ENCODE results near the gene CNIH2. TPM values are rescaled to one million over a fixed set of nuclear protein-coding genes. Genes with fewer than 3 reads are reported as not detected.

CNIH2 gene
- total and polyA plus RNA-seq, 2 of the 8 experiments (the other 6 are each of a cell fraction or from before 2014, with no cell fraction given) = 12.5 to 15.8 TPM

DNA sequence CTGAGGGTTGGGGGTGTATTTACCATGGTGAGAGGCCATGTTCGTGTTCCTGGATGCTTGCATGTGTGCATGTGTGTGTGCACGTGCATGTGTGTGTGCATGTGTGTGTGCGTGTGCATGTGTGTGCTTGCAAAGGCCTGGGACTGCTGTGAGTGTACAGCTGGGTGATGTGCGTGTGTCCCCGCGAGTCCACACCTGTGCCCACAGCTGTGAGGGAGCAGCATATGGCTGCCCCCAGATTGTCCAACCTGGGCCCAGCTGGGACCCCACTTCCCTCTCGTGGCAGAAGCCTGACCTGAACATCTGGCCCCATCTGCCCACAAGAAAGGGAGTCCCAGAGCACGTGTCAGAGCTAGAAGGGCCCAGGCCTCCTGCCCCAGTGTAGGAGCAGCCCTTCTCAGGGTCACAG, 47.3 kb downstream of the CNIH2 start:
- peaks cover 5 to 13% (median 8%) of the 10 kb centered on the region in 4 experiments; a peak in 6 of 7 replicates for H3K4me1 ChIP-seq (replicated peaks in 1 of 4; ENCODE audit: control insufficient read depth in 3 of 4, insufficient read depth in 4 of 4, low read length in 3 of 4)
- no peak overlapping the region for H4K8ac ChIP-seq (ENCODE audit: extremely low read depth, insufficient read depth, low read length)
- peaks cover 3% of the 10 kb centered on the region; the same call in 1 of the 2 replicates for H3K23me2 ChIP-seq (ENCODE audit: low read depth, low read length)
- H3K4me3 ChIP-seq (ENCODE audit: extremely low read depth in 1 of 4, insufficient read depth in 2 of 4, low read depth in 3 of 4, low read length in 4 of 4) = no peak overlapping the region
- peak overlapping the region; percentile 94; the same call in 1 of the 2 replicates for H3K18ac ChIP-seq (ENCODE audit: extremely low read depth, low read length)
- no peak overlapping the region for H2AK5ac ChIP-seq (ENCODE audit: low read depth, low read length)
- H2BK12ac ChIP-seq (ENCODE audit: low read depth, low read length) = peak overlapping the region; percentile 89; the same call in 1 of the 2 replicates
- peaks cover 0 to 7% (median 6%) of the 10 kb centered on the region in 4 experiments; a peak in 3 of 7 replicates for H3K27me3 ChIP-seq (replicated peaks in 1 of 4; ENCODE audit: control insufficient read depth in 3 of 4, extremely low read depth in 1 of 4, insufficient read depth in 3 of 4, low read length in 3 of 4)
- H2BK5ac ChIP-seq (ENCODE audit: low read depth, low read length) = peak overlapping the region; percentile 76
- no peak for DNase-seq (ENCODE audit: low read depth in 1 of 2, low spot score in 2 of 2)
- H3K14ac ChIP-seq (ENCODE audit: insufficient read length) = no peak overlapping the region
- no peak overlapping the region for H4K5ac ChIP-seq (ENCODE audit: insufficient read length, low read depth, low read length)
- peak overlapping the region; percentile 99; the same call in 1 of the 2 replicates for H2BK20ac ChIP-seq (ENCODE audit: low read length)
- POLR2A ChIA-PET (ENCODE audit: partially characterized antibody) = interaction anchor here (1.2 to 2.2 kb wide), 2 partner anchors 12 to 14 kb away, joined by 3 to 6 read pairs; no protein-coding TSS in a partner anchor
- H3K4ac ChIP-seq (replicated peaks; ENCODE audit: insufficient read length, low read depth, low read length) = no peak overlapping the region
- no peaks in the 10 kb centered on the region for H4K20me1 ChIP-seq (replicated peaks in 1 of 2; ENCODE audit: control insufficient read depth in 1 of 2, insufficient read depth in 2 of 2, low read length in 2 of 2)
- no peak overlapping the region for H3K23ac ChIP-seq (ENCODE audit: insufficient read length)
- H3K79me1 ChIP-seq (ENCODE audit: low read depth, low read length) = no peaks in the 10 kb centered on the region
- H2BK15ac ChIP-seq (ENCODE audit: low read length) = peak overlapping the region; percentile 100
- peak overlapping the region; percentile 0 for H4K91ac ChIP-seq (replicated peaks; ENCODE audit: insufficient read length, low read length)
- no peak overlapping the region for H2AFZ ChIP-seq (ENCODE audit: low read length)
- H3K79me2 ChIP-seq (ENCODE audit: control insufficient read depth in 1 of 2, insufficient read depth in 2 of 2, low read length in 2 of 2) = no peaks in the 10 kb centered on the region
- H3K56ac ChIP-seq (replicated peaks; ENCODE audit: insufficient read length, low read depth, low read length) = no peak overlapping the region
- H3K9me3 ChIP-seq (ENCODE audit: insufficient read depth in 2 of 2, low read depth in 1 of 2, low read length in 1 of 2) = no peaks in the 10 kb centered on the region
- no peaks in the 10 kb centered on the region for H3K36me3 ChIP-seq (ENCODE audit: control insufficient read depth in 2 of 4, insufficient read depth in 4 of 4, low read length in 3 of 4)
- CTCF ChIA-PET (ENCODE audit: partially characterized antibody) = interaction anchor here (4.0 kb wide), 1 partner anchor 12 kb away, joined by 73 read pairs; no protein-coding TSS in a partner anchor
- H2BK120ac ChIP-seq (replicated peaks; ENCODE audit: low read depth, low read length) = no peak overlapping the region
- TF ChIP-seq SUZ12 (IDR thresholded peaks at IDR 0.05; ENCODE audit: low read length) = no peak
- no peak for TF ChIP-seq RFX5 (IDR thresholded peaks at IDR 0.05; ENCODE audit: borderline replicate concordance, low read depth, low read length)
- no peak for TF ChIP-seq FOSL1 (IDR thresholded peaks at IDR 0.05; ENCODE audit: insufficient read depth, low read depth, low read length)
- FAIRE-seq = no peak
- 95% methylated on average over 8 of the region's 8 CpGs; no CpG with 5 or more reads in 1 of the 2 experiments for WGBS, 2 experiments (ENCODE audit: extremely low coverage in 1 of 2, insufficient coverage in 1 of 2, insufficient read length in 1 of 2, insufficient replicate concordance in 2 of 2, low coverage in 1 of 2, low lambda C conversion rate in 2 of 2, missing lambda C conversion rate in 1 of 2)
- no peak overlapping the region for H3K9ac ChIP-seq (replicated peaks in 1 of 4; ENCODE audit: extremely low read depth in 1 of 4, low read depth in 3 of 4, low read length in 3 of 4)
- no peak overlapping the region for H3K27ac ChIP-seq (ENCODE audit: low read depth, low read length)
- H3K4me2 ChIP-seq (ENCODE audit: insufficient read depth in 1 of 2, low read depth in 2 of 2, low read length in 2 of 2) = no peak overlapping the region

Data from H1 (cell line).